ENCODE measurements around the gene DDI2.

- TF ChIP-seq CTCF (conservative IDR thresholded peaks at IDR 0.05; ENCODE audit: low read length), result no peak
- no peak for TF ChIP-seq EZH2phosphoT487 (IDR thresholded peaks at IDR 0.05; ENCODE audit: borderline replicate concordance)
Measured at GRCh38 chr1:15668089-15668754, 51.0 kb downstream of the DDI2 start.

Measured in Loucy (cell line).